PFSK-1 (cell line): ENCODE results near the gene LRCH4.

Experiments
- FOXP2 ChIP-seq: optimal IDR thresholded peaks from 2 replicates; pipeline ENCODE3; 2011; ENCODE audit warnings: borderline replicate concordance, control low read depth, inconsistent platforms; ENCODE audit not compliant: insufficient read depth; ENCODE audit errors: extremely low read length, extremely low read depth
- POLR2AphosphoS5 ChIP-seq: IDR thresholded peaks from 2 replicates; pipeline ENCODE4 v1.6.1; 2012; ENCODE audit warnings: low read depth, mild to moderate bottlenecking, control low read depth, low read length, moderate library complexity
- SIN3A ChIP-seq: IDR thresholded peaks from 2 replicates; pipeline ENCODE4 v1.6.1; 2012; ENCODE audit warnings: mild to moderate bottlenecking, low read length, moderate library complexity, borderline replicate concordance; ENCODE audit not compliant: insufficient read depth
- TAF1 ChIP-seq: IDR thresholded peaks from 2 replicates; pipeline ENCODE4 v1.6.1; 2012; ENCODE audit warnings: low read length, control low read depth, borderline replicate concordance; ENCODE audit not compliant: insufficient read depth
- TF ChIP-seq, protein P1 (sequence below), 2 experiments: IDR thresholded peaks; 2 replicates each; pipeline versions ENCODE4 v1.6.1 to v1.8.0; 2011 to 2012; ENCODE audit warnings: low read depth in 2 of 2, low read length in 2 of 2, control low read depth in 1 of 2, inconsistent platforms in 1 of 2, mild to moderate bottlenecking in 1 of 2, moderate library complexity in 1 of 2; ENCODE audit not compliant: insufficient read depth in 1 of 2

DNA sequence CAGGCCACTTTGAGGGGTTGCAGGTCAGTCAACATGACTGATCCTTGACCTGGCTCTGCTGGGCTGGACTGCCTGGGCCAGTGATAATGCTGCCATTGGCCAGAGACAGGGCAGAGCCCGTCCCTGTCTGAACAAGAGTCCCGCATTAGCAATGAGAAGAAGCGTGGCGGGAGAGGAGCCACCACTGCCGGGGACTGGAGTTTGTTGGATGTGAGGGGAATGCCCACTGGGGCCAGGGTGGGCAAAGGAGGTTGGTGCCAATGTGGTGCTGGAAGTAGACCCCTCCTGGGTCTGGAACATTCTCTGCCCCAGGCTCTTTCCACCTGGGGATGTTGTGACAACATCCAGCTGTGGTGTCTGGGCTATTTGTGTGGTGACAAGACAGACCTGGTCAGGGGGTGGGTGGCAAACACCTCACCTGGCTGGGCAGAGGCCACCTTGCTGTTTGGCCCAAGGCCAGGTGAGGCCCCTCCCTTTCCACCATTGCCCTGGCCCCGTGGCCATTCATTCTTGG is 19.9 kb downstream of the LRCH4 start:
- TF ChIP-seq, protein P1, sequence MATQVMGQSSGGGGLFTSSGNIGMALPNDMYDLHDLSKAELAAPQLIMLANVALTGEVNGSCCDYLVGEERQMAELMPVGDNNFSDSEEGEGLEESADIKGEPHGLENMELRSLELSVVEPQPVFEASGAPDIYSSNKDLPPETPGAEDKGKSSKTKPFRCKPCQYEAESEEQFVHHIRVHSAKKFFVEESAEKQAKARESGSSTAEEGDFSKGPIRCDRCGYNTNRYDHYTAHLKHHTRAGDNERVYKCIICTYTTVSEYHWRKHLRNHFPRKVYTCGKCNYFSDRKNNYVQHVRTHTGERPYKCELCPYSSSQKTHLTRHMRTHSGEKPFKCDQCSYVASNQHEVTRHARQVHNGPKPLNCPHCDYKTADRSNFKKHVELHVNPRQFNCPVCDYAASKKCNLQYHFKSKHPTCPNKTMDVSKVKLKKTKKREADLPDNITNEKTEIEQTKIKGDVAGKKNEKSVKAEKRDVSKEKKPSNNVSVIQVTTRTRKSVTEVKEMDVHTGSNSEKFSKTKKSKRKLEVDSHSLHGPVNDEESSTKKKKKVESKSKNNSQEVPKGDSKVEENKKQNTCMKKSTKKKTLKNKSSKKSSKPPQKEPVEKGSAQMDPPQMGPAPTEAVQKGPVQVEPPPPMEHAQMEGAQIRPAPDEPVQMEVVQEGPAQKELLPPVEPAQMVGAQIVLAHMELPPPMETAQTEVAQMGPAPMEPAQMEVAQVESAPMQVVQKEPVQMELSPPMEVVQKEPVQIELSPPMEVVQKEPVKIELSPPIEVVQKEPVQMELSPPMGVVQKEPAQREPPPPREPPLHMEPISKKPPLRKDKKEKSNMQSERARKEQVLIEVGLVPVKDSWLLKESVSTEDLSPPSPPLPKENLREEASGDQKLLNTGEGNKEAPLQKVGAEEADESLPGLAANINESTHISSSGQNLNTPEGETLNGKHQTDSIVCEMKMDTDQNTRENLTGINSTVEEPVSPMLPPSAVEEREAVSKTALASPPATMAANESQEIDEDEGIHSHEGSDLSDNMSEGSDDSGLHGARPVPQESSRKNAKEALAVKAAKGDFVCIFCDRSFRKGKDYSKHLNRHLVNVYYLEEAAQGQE (IDR thresholded peaks at IDR 0.05; ENCODE audit: insufficient read depth in 1 of 2, low read depth in 2 of 2, low read length in 2 of 2) = no peak
- TF ChIP-seq TAF1 = no peak
- TF ChIP-seq POLR2AphosphoS5 = no peak
- TF ChIP-seq FOXP2 = no peak
- no peak for TF ChIP-seq SIN3A
